CD4-positive, CD25-positive, alpha-beta regulatory T cell (primary cell): ENCODE results near the gene NIP7. TPM values are rescaled to one million over a fixed set of nuclear protein-coding genes. Genes with fewer than 3 reads are reported as not detected.

Experiments used
- ATAC-seq, 2 donors: fragments of 150-1000 bp; cut with Tn5 transposase; one replicate each; pipeline ENCODE4 v1.10.0; 2021; ENCODE audit warnings: low read depth in 2 of 2, moderate number of reproducible peaks in 2 of 2, moderate library complexity in 1 of 2
- DNase-seq, 3 donors: peaks; one replicate each; pipeline versions ENCODE4 v3.0.0 to v3.0.0-alpha.2; 2012 to 2022; ENCODE audit warnings: mixed read lengths in 1 of 3
- H3K27ac ChIP-seq: one replicate; pipeline ENCODE4 v1.7.0; 2013; ENCODE audit warnings: mild to moderate bottlenecking, low read length; ENCODE audit not compliant: insufficient read depth, poor library complexity, severe bottlenecking
- H3K27me3 ChIP-seq: one replicate; pipeline ENCODE4 v1.7.0; 2013; ENCODE audit warnings: low read length; ENCODE audit not compliant: control insufficient read depth, insufficient read depth
- H3K36me3 ChIP-seq: one replicate; pipeline ENCODE4 v1.7.0; 2013; ENCODE audit warnings: mild to moderate bottlenecking, low read length, moderate library complexity; ENCODE audit not compliant: control insufficient read depth, insufficient read depth
- H3K4me1 ChIP-seq: 2 replicates; pipeline ENCODE4 v1.7.0; 2013; ENCODE audit warnings: mild to moderate bottlenecking, low read length; ENCODE audit not compliant: insufficient read depth, control insufficient read depth, poor library complexity, severe bottlenecking
- H3K4me3 ChIP-seq: one replicate; pipeline ENCODE4 v1.7.0; 2013; ENCODE audit warnings: low read depth, mild to moderate bottlenecking, low read length, moderate library complexity
- H3K9me3 ChIP-seq, 2 experiments: 1 replicate in 1 of 2; 2 replicates in 1 of 2; pipeline ENCODE4 v1.7.0; 2013; ENCODE audit warnings: low read length in 2 of 2, mild to moderate bottlenecking in 1 of 2, moderate library complexity in 1 of 2; ENCODE audit not compliant: control insufficient read depth in 2 of 2
- H3K27ac Mint-ChIP-seq, 3 donors: one replicate each; pipeline ENCODE4 v1.8.0; 2020 to 2022; ENCODE audit warnings: mild to moderate bottlenecking in 3 of 3, mixed read lengths in 3 of 3, moderate library complexity in 2 of 3
- H3K27me3 Mint-ChIP-seq: one replicate; pipeline ENCODE4 v1.8.0; 2022; ENCODE audit warnings: mild to moderate bottlenecking, mixed read lengths
- H3K36me3 Mint-ChIP-seq: one replicate; pipeline ENCODE4 v1.8.0; 2020; ENCODE audit warnings: mixed read lengths
- H3K4me1 Mint-ChIP-seq, 4 donors: one replicate each; pipeline ENCODE4 v1.8.0; 2020 to 2022; ENCODE audit warnings: mixed read lengths in 4 of 4, mild to moderate bottlenecking in 1 of 4
- H3K4me3 Mint-ChIP-seq, 4 donors: one replicate each; pipeline ENCODE4 v1.8.0; 2020 to 2022; ENCODE audit warnings: mild to moderate bottlenecking in 4 of 4, mixed read lengths in 4 of 4, moderate library complexity in 3 of 4
- H3K9me3 Mint-ChIP-seq, 7 donors: one replicate each; pipeline ENCODE4 v1.8.0; 2020 to 2022; ENCODE audit warnings: mixed read lengths in 7 of 7, mild to moderate bottlenecking in 3 of 7, moderate library complexity in 2 of 7
- polyA plus RNA-seq, 4 donors: library from polyadenylated mRNA; unstranded; fragments of 300-500 nt; fragmentation: Illumina TruSeq; gene quantifications; one replicate each; pipeline ENCODE4 v1.2.3, GENCODE V29; 2021
- total RNA-seq: library from RNA; stranded (reverse); gene quantifications from one replicate; pipeline ENCODE4 v1.2.3, GENCODE V29; 2022

NIP7 gene
- total and polyA plus RNA-seq, 5 donors from 2014 or later: 22.2 to 31.4 (median 24.3) TPM

DNA sequence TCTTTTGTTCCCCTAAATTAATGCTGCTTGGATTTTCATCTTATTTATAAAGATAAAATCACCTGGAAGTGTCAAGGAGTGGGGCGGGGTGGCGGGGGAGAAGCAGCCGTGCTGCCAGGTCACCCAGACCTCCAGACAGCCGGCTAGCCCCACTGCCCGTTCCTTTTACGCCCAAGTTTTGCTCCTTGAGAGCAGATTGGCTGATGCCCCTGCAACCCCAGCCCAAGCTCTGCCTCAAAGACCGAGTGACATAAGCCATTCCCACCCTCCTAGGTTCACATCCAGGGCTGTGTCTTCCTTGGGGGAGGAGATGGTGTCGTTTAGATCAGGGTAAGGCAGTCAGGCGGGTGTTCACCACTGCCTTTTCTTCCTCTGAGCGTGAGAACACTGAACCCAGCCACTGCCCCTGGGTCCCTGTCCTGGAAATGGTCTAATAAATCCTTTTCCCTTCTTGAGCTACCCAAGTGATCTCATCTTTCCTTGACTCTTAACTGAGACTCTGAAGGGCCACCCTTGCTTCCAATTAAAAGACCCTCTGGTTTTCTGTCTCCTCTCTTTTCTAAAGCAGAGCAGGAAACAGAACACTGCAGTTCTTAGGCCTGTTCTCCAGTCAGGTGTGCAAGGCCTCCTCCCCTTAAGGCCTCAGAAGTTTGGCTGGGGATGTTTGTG, 14.9 kb upstream of the NIP7 start:
- no peak overlapping the region for H3K4me3 ChIP-seq
- H3K27me3 Mint-ChIP-seq: no peaks in the 10 kb centered on the region
- H3K27me3 ChIP-seq: no peaks in the 10 kb centered on the region
- no peak overlapping the region for H3K27ac ChIP-seq
- peaks cover 0 to 48% (median 12%) of the 10 kb centered on the region in 4 donors for H3K4me1 Mint-ChIP-seq
- peak overlapping the region in 1 of 4 donors; percentile 38 for H3K4me3 Mint-ChIP-seq
- H3K4me1 ChIP-seq: peaks cover 41% of the 10 kb centered on the region
- no peaks in the 10 kb centered on the region for H3K9me3 Mint-ChIP-seq
- no peak overlapping the region for H3K27ac Mint-ChIP-seq
- H3K9me3 ChIP-seq: no peaks in the 10 kb centered on the region
- ATAC-seq (no peak), DNase-seq (no peak)
- peaks cover 23% of the 10 kb centered on the region for H3K36me3 Mint-ChIP-seq
- H3K36me3 ChIP-seq: peaks cover 64% of the 10 kb centered on the region

GRCh38 chr16:69325784-69326171, 13.8 kb upstream of the NIP7 start:
- peaks cover 20% of the 10 kb centered on the region for H3K36me3 Mint-ChIP-seq
- H3K9me3 Mint-ChIP-seq: no peaks in the 10 kb centered on the region
- H3K27me3 Mint-ChIP-seq: no peaks in the 10 kb centered on the region
- peak overlapping the region; percentile 55 to 82 (median 63) for H3K27ac Mint-ChIP-seq
- Histone ChIP-seq H3K4me1 (peaks cover 47% of the 10 kb centered on the region), H3K27me3 (no peaks in the 10 kb centered on the region), H3K9me3 (no peaks in the 10 kb centered on the region), H3K4me3 (no peak overlapping the region), H3K36me3 (peaks cover 54% of the 10 kb centered on the region), H3K27ac (no peak overlapping the region)
- peak overlapping the region in 3 of 4 donors; percentile 15 to 81 (median 29) for H3K4me3 Mint-ChIP-seq
- H3K4me1 Mint-ChIP-seq: peaks cover 0 to 48% (median 12%) of the 10 kb centered on the region in 4 donors
- no peak for ATAC-seq
- DNase-seq: no peak

DNA sequence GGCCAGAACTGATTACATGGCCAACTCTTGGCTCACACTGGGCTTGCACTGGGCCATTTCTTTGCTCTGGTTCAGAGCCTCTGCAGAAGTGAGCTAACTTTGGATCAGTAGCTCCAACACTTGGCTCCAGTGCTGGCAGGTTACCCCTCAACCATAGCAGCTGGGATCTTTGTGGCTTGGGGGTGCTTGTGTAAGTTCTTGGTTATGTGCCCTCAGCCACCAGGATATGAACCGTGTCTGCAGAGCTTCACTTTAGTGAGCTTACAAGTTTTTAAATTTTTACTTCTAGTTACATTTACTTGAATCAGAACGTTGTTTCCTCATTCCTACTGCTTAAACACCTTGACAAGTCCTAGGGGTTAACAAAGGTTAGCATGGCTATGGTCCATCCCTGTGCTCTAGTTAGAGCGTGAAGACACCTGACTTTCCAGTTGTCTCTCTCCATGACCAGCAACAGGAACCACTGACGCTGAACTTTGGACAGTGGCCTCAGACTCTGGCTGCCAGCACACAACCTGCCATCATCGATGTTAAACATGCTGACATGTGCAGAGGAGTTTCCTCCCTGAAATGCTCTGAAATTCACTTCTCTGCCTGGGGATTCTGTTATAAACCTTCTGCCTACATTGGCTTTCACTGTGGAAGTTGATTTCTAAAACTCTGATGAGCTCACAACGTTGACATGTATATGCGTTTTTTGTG, 13.2 kb upstream of the NIP7 start:
- H3K4me1 ChIP-seq: peaks cover 52% of the 10 kb centered on the region
- Mint-ChIP-seq H3K9me3 (no peaks in the 10 kb centered on the region), H3K4me1 (peaks cover 0 to 48% (median 12%) of the 10 kb centered on the region in 4 donors), H3K4me3 (peak overlapping the region in 3 of 4 donors; percentile 0 to 58 (median 4)), H3K27me3 (no peaks in the 10 kb centered on the region), H3K36me3 (peaks cover 17% of the 10 kb centered on the region), H3K27ac (peak overlapping the region in 2 of 3 donors; percentile 55 to 82)
- ATAC-seq: no peak
- no peak for DNase-seq
- peaks cover 48% of the 10 kb centered on the region for H3K36me3 ChIP-seq
- no peaks in the 10 kb centered on the region for H3K27me3 ChIP-seq
- no peak overlapping the region for H3K4me3 ChIP-seq
- no peak overlapping the region for H3K27ac ChIP-seq
- no peaks in the 10 kb centered on the region for H3K9me3 ChIP-seq

GRCh38 chr16:69327585-69328310, 11.8 kb upstream of the NIP7 start:
- H3K4me3 ChIP-seq: peak overlapping the region; percentile 4
- peaks cover 52% of the 10 kb centered on the region for H3K4me1 ChIP-seq
- H3K27me3 ChIP-seq: no peaks in the 10 kb centered on the region
- no peaks in the 10 kb centered on the region for H3K9me3 ChIP-seq
- no peak for ATAC-seq
- no peak for DNase-seq
- H3K27ac Mint-ChIP-seq: peak overlapping the region in 1 of 3 donors; percentile 82
- H3K9me3 Mint-ChIP-seq: no peaks in the 10 kb centered on the region
- peaks cover 5% of the 10 kb centered on the region for H3K36me3 Mint-ChIP-seq
- peaks cover 0 to 56% (median 14%) of the 10 kb centered on the region in 4 donors for H3K4me1 Mint-ChIP-seq
- no peaks in the 10 kb centered on the region for H3K27me3 Mint-ChIP-seq
- peaks cover 37% of the 10 kb centered on the region for H3K36me3 ChIP-seq
- H3K27ac ChIP-seq: peak overlapping the region; percentile 47
- H3K4me3 Mint-ChIP-seq: peak overlapping the region in 3 of 4 donors; percentile 47 to 87 (median 48)

GRCh38 chr16:69328854-69329316, 10.7 kb upstream of the NIP7 start:
- H3K36me3 Mint-ChIP-seq: peaks cover 8% of the 10 kb centered on the region
- peak overlapping the region; percentile 81 to 87 (median 86) for H3K4me3 Mint-ChIP-seq
- H3K27ac Mint-ChIP-seq: peak overlapping the region in 2 of 3 donors; percentile 38 to 55
- peaks cover 0 to 63% (median 20%) of the 10 kb centered on the region in 4 donors for H3K4me1 Mint-ChIP-seq
- Histone ChIP-seq H3K27ac (no peak overlapping the region), H3K27me3 (no peaks in the 10 kb centered on the region), H3K4me1 (peaks cover 52% of the 10 kb centered on the region), H3K36me3 (peaks cover 38% of the 10 kb centered on the region), H3K4me3 (peak overlapping the region; percentile 53), H3K9me3 (no peaks in the 10 kb centered on the region)
- no peak for ATAC-seq
- DNase-seq: no peak
- no peaks in the 10 kb centered on the region for H3K27me3 Mint-ChIP-seq
- H3K9me3 Mint-ChIP-seq: no peaks in the 10 kb centered on the region

- peaks cover 39% of the 10 kb centered on the region for H3K36me3 ChIP-seq
- Mint-ChIP-seq H3K27ac (peak overlapping the region; percentile 38 to 91 (median 55)), H3K4me1 (peaks cover 0 to 65% (median 25%) of the 10 kb centered on the region in 4 donors), H3K9me3 (no peaks in the 10 kb centered on the region), H3K4me3 (peak overlapping the region; percentile 81 to 87 (median 86)), H3K36me3 (peaks cover 11% of the 10 kb centered on the region), H3K27me3 (no peaks in the 10 kb centered on the region)
- DNase-seq: peak in 1 of 3 donors; percentile 58
- peak overlapping the region; percentile 53 for H3K4me3 ChIP-seq
- H3K4me1 ChIP-seq: peaks cover 48% of the 10 kb centered on the region
- H3K27ac ChIP-seq: peak overlapping the region; percentile 81
- no peaks in the 10 kb centered on the region for H3K9me3 ChIP-seq
- peak; percentile 45 for ATAC-seq
- H3K27me3 ChIP-seq: no peaks in the 10 kb centered on the region
These were observed 9.9 kb upstream of the NIP7 start for GRCh38 chr16:69329369-69330285.
